ENCODE data around the gene MMP24OS. TPM values are rescaled to one million over a fixed set of nuclear protein-coding genes. Genes with fewer than 3 reads are reported as not detected.

The MMP24OS gene
- total RNA-seq: 17.5 and 19.3 TPM in 2 replicates

DNA sequence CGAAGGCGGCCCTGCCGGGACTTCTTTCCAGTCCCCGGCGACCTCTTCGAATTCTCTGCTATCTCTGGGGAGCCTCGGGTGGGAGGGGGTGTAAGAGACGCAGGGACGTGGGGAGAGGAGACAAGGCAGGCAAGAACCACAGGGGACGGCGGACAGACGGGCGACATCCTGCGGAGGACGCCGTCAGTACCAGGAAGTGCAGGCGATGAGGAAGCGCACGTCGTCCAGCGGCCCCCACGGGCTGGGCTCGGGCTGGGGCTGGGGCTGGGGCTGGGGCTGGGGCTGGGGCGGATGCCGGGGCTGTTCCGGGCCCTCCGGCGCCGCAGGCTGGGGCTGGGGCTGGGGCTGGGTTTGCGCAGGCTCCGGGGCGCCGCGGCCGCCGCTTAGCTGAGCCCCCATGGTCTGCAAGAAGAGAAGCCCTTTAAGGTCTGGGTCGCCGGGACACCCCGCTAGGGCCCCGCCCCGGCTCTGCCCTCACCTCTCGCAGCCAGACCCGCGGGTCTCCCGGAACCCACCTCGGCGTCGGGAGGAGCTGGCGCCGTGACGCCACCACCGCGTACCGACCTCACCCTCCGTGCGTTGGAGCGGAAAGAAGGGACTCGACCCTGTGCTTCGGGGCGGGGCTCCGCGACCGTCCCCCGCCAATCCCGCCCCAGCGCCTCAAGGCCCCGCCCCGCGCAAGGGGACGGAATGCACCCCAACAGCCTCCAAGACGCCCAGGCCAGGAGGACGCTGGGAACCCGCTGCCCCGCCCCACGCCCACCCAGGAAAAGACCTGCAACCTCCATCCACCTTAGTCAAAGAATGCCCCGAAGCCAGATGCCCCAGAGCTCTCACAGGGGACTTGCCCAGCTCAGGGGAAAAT, at the start of gene MMP24OS:
MMP24OS (minus strand) TSS at position 592 of the 865 bp plus-strand sequence; CDS start at position 399, 193 bp downstream.
- Histone ChIP-seq H3K4me3 (ENCODE audit: low read depth, low read length) (peak within 1 kb of the TSS; percentile 78), H3K27me3 (ENCODE audit: control insufficient read depth, insufficient read depth, low read length) (no peaks in the 10 kb centered on the region), H3K36me3 (ENCODE audit: control insufficient read depth, insufficient read depth, low read length) (peaks cover 8% of the 10 kb centered on the region)
- TF ChIP-seq, protein P1, sequence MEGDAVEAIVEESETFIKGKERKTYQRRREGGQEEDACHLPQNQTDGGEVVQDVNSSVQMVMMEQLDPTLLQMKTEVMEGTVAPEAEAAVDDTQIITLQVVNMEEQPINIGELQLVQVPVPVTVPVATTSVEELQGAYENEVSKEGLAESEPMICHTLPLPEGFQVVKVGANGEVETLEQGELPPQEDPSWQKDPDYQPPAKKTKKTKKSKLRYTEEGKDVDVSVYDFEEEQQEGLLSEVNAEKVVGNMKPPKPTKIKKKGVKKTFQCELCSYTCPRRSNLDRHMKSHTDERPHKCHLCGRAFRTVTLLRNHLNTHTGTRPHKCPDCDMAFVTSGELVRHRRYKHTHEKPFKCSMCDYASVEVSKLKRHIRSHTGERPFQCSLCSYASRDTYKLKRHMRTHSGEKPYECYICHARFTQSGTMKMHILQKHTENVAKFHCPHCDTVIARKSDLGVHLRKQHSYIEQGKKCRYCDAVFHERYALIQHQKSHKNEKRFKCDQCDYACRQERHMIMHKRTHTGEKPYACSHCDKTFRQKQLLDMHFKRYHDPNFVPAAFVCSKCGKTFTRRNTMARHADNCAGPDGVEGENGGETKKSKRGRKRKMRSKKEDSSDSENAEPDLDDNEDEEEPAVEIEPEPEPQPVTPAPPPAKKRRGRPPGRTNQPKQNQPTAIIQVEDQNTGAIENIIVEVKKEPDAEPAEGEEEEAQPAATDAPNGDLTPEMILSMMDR (IDR thresholded peaks at IDR 0.05; ENCODE audit: insufficient read depth, low read length, poor library complexity, severe bottlenecking): peak; percentile 33
- DNase-seq (ENCODE audit: low read depth): no peak

DNA sequence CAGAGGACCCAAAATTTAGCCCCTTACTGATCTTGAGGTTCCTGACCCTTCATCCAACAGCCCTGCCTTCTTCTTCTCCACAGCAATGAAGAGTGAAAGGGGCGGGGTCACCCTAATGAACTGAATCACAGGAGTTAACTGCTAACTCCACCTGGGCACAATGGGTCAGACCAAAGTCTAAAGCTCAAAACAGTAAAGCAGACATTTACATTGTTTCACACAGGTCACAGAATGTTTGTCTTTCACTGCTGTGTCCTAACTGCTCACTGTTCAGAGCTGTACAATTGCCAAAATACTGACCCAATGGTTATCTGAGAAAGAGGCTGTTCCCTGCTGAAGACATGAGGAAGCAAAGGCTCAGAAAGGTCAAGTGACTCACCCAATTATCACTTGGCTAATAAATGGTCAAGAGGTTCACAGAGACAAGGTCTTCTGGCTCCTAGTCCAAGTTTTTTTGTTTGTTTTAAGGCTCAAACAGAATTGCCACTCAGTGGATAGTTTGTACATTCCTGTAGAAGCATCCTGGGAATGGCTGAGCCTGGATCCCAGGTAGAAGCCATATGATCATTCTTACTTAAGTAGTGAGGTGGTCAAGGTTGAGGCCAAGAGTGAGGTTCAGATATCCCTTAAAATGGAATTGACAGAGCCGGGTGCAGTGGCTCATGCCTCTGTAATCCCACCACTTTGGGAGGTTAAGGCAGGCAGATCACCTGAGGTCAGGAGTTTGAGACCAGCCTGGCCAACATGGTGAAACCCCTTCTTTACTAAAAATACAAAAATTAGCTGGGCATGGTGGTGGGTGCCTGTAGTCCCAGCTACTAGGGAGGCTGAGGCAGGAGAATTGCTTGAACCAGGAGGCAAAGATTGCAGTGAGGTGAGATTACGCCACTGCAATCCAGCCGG, 49.4 kb upstream of the MMP24OS start:
- no peak overlapping the region for H3K4me3 ChIP-seq (ENCODE audit: low read depth, low read length)
- TF ChIP-seq, protein P1 (IDR thresholded peaks at IDR 0.05; ENCODE audit: insufficient read depth, low read length, poor library complexity, severe bottlenecking): no peak
- no peak for DNase-seq (ENCODE audit: low read depth)
- H3K36me3 ChIP-seq (ENCODE audit: control insufficient read depth, insufficient read depth, low read length): no peaks in the 10 kb centered on the region
- H3K27me3 ChIP-seq (ENCODE audit: control insufficient read depth, insufficient read depth, low read length): no peaks in the 10 kb centered on the region

DNA sequence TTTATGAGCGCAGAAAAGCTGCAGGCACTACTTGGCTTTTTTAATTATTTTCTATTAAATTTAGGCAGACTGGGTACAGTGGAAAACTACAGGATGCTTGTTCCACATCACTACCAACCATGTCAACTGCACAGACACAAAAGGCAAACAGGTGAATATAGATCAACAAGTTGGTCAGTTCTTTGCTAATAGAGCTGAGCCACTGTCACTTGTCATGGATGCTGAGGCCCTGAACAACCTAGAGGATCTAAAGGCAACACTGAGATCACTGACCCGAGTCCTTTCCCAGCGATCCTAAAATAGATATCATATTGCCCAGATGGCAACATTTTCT, 48.8 kb upstream of the MMP24OS start:
- Histone ChIP-seq H3K4me3 (ENCODE audit: low read depth, low read length) (no peak overlapping the region), H3K36me3 (ENCODE audit: control insufficient read depth, insufficient read depth, low read length) (no peaks in the 10 kb centered on the region), H3K27me3 (ENCODE audit: control insufficient read depth, insufficient read depth, low read length) (no peaks in the 10 kb centered on the region)
- TF ChIP-seq, protein P1 (IDR thresholded peaks at IDR 0.05; ENCODE audit: insufficient read depth, low read length, poor library complexity, severe bottlenecking): no peak
- no peak for DNase-seq (ENCODE audit: low read depth)

DNA sequence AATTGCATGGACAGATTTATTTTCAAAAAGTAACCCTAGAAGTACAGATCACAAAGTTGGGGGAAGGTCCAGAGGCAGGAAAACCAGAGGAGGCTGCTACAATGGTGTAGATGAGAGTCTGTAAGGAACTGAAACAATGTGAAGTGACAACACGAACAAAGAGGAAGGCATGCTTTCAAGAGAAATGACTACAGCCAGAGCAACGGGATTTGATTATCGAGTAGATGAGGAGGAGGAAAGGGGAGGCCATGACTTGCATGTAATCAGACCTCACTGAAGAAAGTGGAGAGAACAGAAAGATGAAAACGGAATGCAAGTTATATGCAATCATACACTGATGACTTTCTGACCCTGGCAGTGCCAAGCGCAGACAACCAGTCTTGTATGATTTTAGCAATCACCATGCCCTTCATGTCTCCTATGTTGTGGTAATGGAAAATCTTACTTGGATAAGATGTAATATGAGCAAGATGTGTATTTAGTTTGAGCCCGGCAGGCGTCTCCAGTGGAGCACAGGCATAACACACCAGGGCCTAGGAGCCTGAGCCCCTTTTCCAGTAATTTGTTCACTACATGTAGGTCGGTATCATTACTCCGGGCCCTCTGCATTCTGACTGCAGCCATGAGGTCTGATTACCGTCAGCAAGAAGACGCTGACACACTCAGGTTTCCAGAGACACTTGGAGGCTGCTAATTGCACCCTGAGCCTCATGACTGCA, 48.3 kb upstream of the MMP24OS start:
- no peak for DNase-seq (ENCODE audit: low read depth)
- H3K4me3 ChIP-seq (ENCODE audit: low read depth, low read length): no peak overlapping the region
- TF ChIP-seq, protein P1 (IDR thresholded peaks at IDR 0.05; ENCODE audit: insufficient read depth, low read length, poor library complexity, severe bottlenecking): no peak
- H3K36me3 ChIP-seq (ENCODE audit: control insufficient read depth, insufficient read depth, low read length): no peaks in the 10 kb centered on the region
- H3K27me3 ChIP-seq (ENCODE audit: control insufficient read depth, insufficient read depth, low read length): no peaks in the 10 kb centered on the region

DNA sequence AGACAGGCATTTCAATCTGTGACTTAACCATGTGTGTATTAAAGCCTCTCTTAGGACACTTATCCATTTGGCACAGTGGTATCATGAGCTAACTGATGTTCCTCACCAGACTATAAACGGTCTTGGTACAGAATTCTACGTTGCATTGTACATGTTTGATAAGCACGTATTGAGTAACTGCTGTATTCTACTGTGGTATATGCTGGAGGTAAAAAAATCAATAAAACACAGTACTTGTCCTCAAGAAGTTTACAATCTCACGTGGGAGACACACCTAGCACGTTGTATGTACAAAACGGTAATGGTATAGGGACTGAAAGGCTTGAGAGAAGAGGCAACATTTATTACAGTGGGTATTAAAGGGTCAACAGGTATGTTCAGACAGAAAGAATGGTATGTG, 47.5 kb upstream of the MMP24OS start:
- Histone ChIP-seq H3K27me3 (ENCODE audit: control insufficient read depth, insufficient read depth, low read length) (no peaks in the 10 kb centered on the region), H3K4me3 (ENCODE audit: low read depth, low read length) (no peak overlapping the region), H3K36me3 (ENCODE audit: control insufficient read depth, insufficient read depth, low read length) (no peaks in the 10 kb centered on the region)
- TF ChIP-seq, protein P1 (IDR thresholded peaks at IDR 0.05; ENCODE audit: insufficient read depth, low read length, poor library complexity, severe bottlenecking): no peak
- no peak for DNase-seq (ENCODE audit: low read depth)
